Tibial artery (tissue), 4 donors: Measurements from ENCODE around the gene METTL8.

Source experiments
- DNase-seq, 2 donors: peaks; one replicate each; pipeline ENCODE4 v3.0.0-alpha.2; 2019
- H3K27ac ChIP-seq, 2 donors: fragments of 200-600 bp; sonication (generic) in 1 of 2; 1 replicate in 1 of 2; 2 replicates in 1 of 2; pipeline ENCODE4 v1.5.1; 2018 to 2019; ENCODE audit warnings: mild to moderate bottlenecking in 1 of 2
- H3K27me3 ChIP-seq, 2 donors: fragments of 200-600 bp; sonication (generic) in 1 of 2; one replicate each; pipeline versions ENCODE4 v1.5.1 to v1.6.0; 2016 to 2019
- H3K36me3 ChIP-seq, 3 donors: fragments of 200-600 bp; sonication (generic) in 2 of 3; one replicate each; pipeline ENCODE4 v1.5.1; 2016 to 2019; ENCODE audit warnings: mild to moderate bottlenecking in 2 of 3
- H3K4me1 ChIP-seq, 4 donors: fragments of 200-600 bp; sonication (generic) in 2 of 4; 1 replicate in 3 of 4; 2 replicates in 1 of 4; pipeline ENCODE4 v1.5.1; 2016 to 2019
- H3K4me3 ChIP-seq, 2 donors: fragments of 200-600 bp; sonication (generic) in 1 of 2; 1 replicate in 1 of 2; 2 replicates in 1 of 2; pipeline ENCODE4 v1.5.1; 2018 to 2019; ENCODE audit warnings: mild to moderate bottlenecking in 2 of 2
- H3K9me3 ChIP-seq, 3 donors: fragments of 200-600 bp; sonication (generic) in 1 of 3; one replicate each; pipeline ENCODE4 v1.5.1; 2016 to 2019
- CTCF ChIP-seq, 2 experiments: fragments of 200-600 bp in 1 of 2; fragments of 450-650 bp in 1 of 2; IDR thresholded peaks; one replicate each; pipeline ENCODE4 v1.5.1; 2017 to 2019; ENCODE audit warnings: antibody characterized with exemption in 2 of 2, mild to moderate bottlenecking in 1 of 2, moderate library complexity in 1 of 2
- intact Hi-C: fragments of 100-400 bp; cut with DNase I; formaldehyde crosslinking; loops from one replicate; pipeline ENCODE4 v1.15.0; 2023; ENCODE audit warnings: low total_unique reads

Gene METTL8

DNA sequence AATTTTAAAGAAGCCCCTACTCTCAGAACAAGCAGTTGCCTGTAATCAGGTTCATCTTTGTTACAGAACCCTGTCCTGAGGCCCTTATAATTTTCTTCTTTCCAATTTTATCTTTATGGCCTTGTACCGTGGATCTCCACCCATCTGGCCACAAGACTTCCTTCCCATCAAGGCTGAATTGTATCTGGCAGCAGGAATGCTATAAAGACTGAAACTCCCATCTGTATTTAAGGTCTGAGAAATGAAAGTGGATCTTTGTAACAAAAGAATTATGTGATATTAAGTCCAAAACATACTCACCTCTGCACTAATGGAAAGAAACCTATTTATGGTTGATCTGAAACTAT, 91.8 kb downstream of the METTL8 start:
- Histone ChIP-seq H3K36me3 (no peaks in the 10 kb centered on the region), H3K27ac (no peak overlapping the region), H3K4me3 (no peak overlapping the region), H3K27me3 (no peaks in the 10 kb centered on the region), H3K9me3 (no peaks in the 10 kb centered on the region), H3K4me1 (peaks cover 0 to 5% (median 4%) of the 10 kb centered on the region in 4 donors)
- intact Hi-C loops = no loop called here
- TF ChIP-seq CTCF (IDR thresholded peaks at IDR 0.05) = no peak
- DNase-seq = no peak

GRCh38 chr2:171341394-171342066, 92.3 kb downstream of the METTL8 start:
- Histone ChIP-seq H3K4me3 (no peak overlapping the region), H3K4me1 (no peaks in the 10 kb centered on the region), H3K27me3 (no peaks in the 10 kb centered on the region), H3K9me3 (no peaks in the 10 kb centered on the region), H3K27ac (no peak overlapping the region), H3K36me3 (no peaks in the 10 kb centered on the region)
- no peak for DNase-seq
- intact Hi-C loops = no loop called here
- TF ChIP-seq CTCF (IDR thresholded peaks at IDR 0.05) = no peak

GRCh38 chr2:171334946-171335345, 98.8 kb downstream of the METTL8 start:
- no peak for DNase-seq

GRCh38 chr2:171334171-171334570, 99.6 kb downstream of the METTL8 start:
- H3K4me1 ChIP-seq = no peaks in the 10 kb centered on the region
- intact Hi-C loops = no loop called here
- H3K9me3 ChIP-seq = no peaks in the 10 kb centered on the region
- H3K27ac ChIP-seq = no peak overlapping the region
- no peaks in the 10 kb centered on the region for H3K27me3 ChIP-seq
- no peak for DNase-seq
- TF ChIP-seq CTCF (IDR thresholded peaks at IDR 0.05) = no peak
- H3K4me3 ChIP-seq = no peak overlapping the region
- H3K36me3 ChIP-seq = no peaks in the 10 kb centered on the region

More at GRCh38 chr2:171334946-171335345, 98.8 kb downstream of the METTL8 start:
- H3K4me3 ChIP-seq = no peak overlapping the region
- no peak overlapping the region for H3K27ac ChIP-seq
- H3K9me3 ChIP-seq = no peaks in the 10 kb centered on the region
- TF ChIP-seq CTCF (IDR thresholded peaks at IDR 0.05) = no peak
- no peaks in the 10 kb centered on the region for H3K4me1 ChIP-seq
- no peaks in the 10 kb centered on the region for H3K36me3 ChIP-seq
- intact Hi-C loops = no loop called here
- H3K27me3 ChIP-seq = no peaks in the 10 kb centered on the region

GRCh38 chr2:171330155-171330956, 103.4 kb downstream of the METTL8 start:
- Histone ChIP-seq H3K4me3 (no peak overlapping the region), H3K27ac (no peak overlapping the region), H3K4me1 (no peaks in the 10 kb centered on the region), H3K36me3 (no peaks in the 10 kb centered on the region), H3K9me3 (no peaks in the 10 kb centered on the region), H3K27me3 (no peaks in the 10 kb centered on the region)
- intact Hi-C loops = no loop called here
- no peak for TF ChIP-seq CTCF (IDR thresholded peaks at IDR 0.05)
- DNase-seq = no peak
